Cortex of kidney (tissue), 1 donor: ENCODE data around the gene KIF16B.
"Not testable (repeated sequence)": the region's sequence is repeated elsewhere in the genome, so short reads cannot be mapped to it uniquely, and the experiment has no call there.

ENCODE experiments used
- DNase-seq: peaks from one replicate; lab custom pipeline; 2025; lab: John Stamatoyannopoulos, UW

Gene KIF16B

GRCh38 chr20:16573001-16573965 is at the start of gene KIF16B:
KIF16B (minus strand) TSS chr20:16573448; CDS start chr20:16573275, 173 bp downstream.
- peak; percentile 64 for DNase-seq

- DNase-seq = no peak
These were observed 49.3 kb upstream of the KIF16B start for GRCh38 chr20:16622501-16622900.

GRCh38 chr20:16621435-16622141 is 48.3 kb upstream of the KIF16B start:
- no peak for DNase-seq

- no peak for DNase-seq
These were observed 47.7 kb upstream of the KIF16B start for GRCh38 chr20:16620961-16621360.

GRCh38 chr20:16619953-16620352 is 46.7 kb upstream of the KIF16B start:
- no peak for DNase-seq

- no peak for DNase-seq
These were observed 43.8 kb upstream of the KIF16B start for GRCh38 chr20:16617056-16617455.

- no peak for DNase-seq
These were observed 43.1 kb upstream of the KIF16B start for GRCh38 chr20:16616317-16616716.

GRCh38 chr20:16615199-16615598 is 42.0 kb upstream of the KIF16B start:
- DNase-seq = no peak

- no peak for DNase-seq
These were observed 40.7 kb upstream of the KIF16B start for GRCh38 chr20:16613954-16614353.

GRCh38 chr20:16612706-16613105 is 39.5 kb upstream of the KIF16B start:
- no peak for DNase-seq

- no peak for DNase-seq
These were observed 38.6 kb upstream of the KIF16B start for GRCh38 chr20:16611817-16612216.

- DNase-seq = no peak
These were observed 35.8 kb upstream of the KIF16B start for GRCh38 chr20:16609066-16609465.

- no peak for DNase-seq
These were observed 35.0 kb upstream of the KIF16B start for GRCh38 chr20:16608277-16608650.

- no peak for DNase-seq
These were observed 34.4 kb upstream of the KIF16B start for GRCh38 chr20:16607364-16608276.

- DNase-seq = no peak
These were observed 33.3 kb upstream of the KIF16B start for GRCh38 chr20:16606468-16607070.

GRCh38 chr20:16601047-16601446 is 27.8 kb upstream of the KIF16B start:
- DNase-seq = no peak

GRCh38 chr20:16599257-16599656 is 26.0 kb upstream of the KIF16B start:
- DNase-seq = no peak

GRCh38 chr20:16596991-16597390 is 23.7 kb upstream of the KIF16B start:
- no peak for DNase-seq

- not testable (repeated sequence) for DNase-seq
These were observed 23.2 kb upstream of the KIF16B start for GRCh38 chr20:16596404-16596803.

- DNase-seq = no peak
These were observed 22.1 kb upstream of the KIF16B start for GRCh38 chr20:16595376-16595775.

- DNase-seq = no peak
These were observed 16.9 kb upstream of the KIF16B start for GRCh38 chr20:16590041-16590633.
